ENCODE measurements around the gene MATN3. TPM values are rescaled to one million over a fixed set of nuclear protein-coding genes. Genes with fewer than 3 reads are reported as not detected.

Gene MATN3
- total RNA-seq, 1 experiment from 2014 or later = 2.8 TPM

GRCh38 chr2:20001361-20001863 is 11.1 kb downstream of the MATN3 start:
- intact Hi-C loops (cut with micrococcal nuclease; ENCODE audit: unreplicated experiment) = no loop called here
- Histone ChIP-seq H3K27me3 (replicated peaks; ENCODE audit: insufficient read depth, low read depth, low read length, poor library complexity) (no peaks in the 10 kb centered on the region), H3K9me3 (ENCODE audit: low read depth, low read length, poor library complexity, severe bottlenecking) (no peaks in the 10 kb centered on the region), H3K4me3 (ENCODE audit: low read depth, low read length, poor library complexity, severe bottlenecking) (no peak overlapping the region), H3K4me1 (ENCODE audit: insufficient read depth, low read length, poor library complexity, severe bottlenecking) (peaks cover 17% of the 10 kb centered on the region), H3K36me3 (ENCODE audit: insufficient read depth, low read length, poor library complexity, severe bottlenecking) (no peaks in the 10 kb centered on the region), H3K27ac (ENCODE audit: low read depth, low read length, poor library complexity, severe bottlenecking) (no peak overlapping the region)
- ChIA-PET CTCF (no interaction called here), POLR2A (ENCODE audit: low non-redundant PET) (no interaction called here)
- TF ChIP-seq CTCF (conservative IDR thresholded peaks at IDR 0.05; ENCODE audit: low read depth, low read length) (no peak), EZH2 (IDR thresholded peaks at IDR 0.05; ENCODE audit: borderline replicate concordance, low read depth, low read length, poor library complexity, severe bottlenecking) (no peak)
- no TSS peak for BruUV-seq (replicated peaks)
- DNase-seq (ENCODE audit: low spot score) = no peak

- POLR2A ChIA-PET (ENCODE audit: low non-redundant PET) = no interaction called here
- CTCF ChIA-PET = no interaction called here
- intact Hi-C loops (cut with micrococcal nuclease; ENCODE audit: unreplicated experiment) = no loop called here
- Histone ChIP-seq H3K9me3 (ENCODE audit: low read depth, low read length, poor library complexity, severe bottlenecking) (no peaks in the 10 kb centered on the region), H3K27me3 (replicated peaks; ENCODE audit: insufficient read depth, low read depth, low read length, poor library complexity) (no peaks in the 10 kb centered on the region), H3K4me3 (ENCODE audit: low read depth, low read length, poor library complexity, severe bottlenecking) (no peak overlapping the region), H3K27ac (ENCODE audit: low read depth, low read length, poor library complexity, severe bottlenecking) (no peak overlapping the region), H3K36me3 (ENCODE audit: insufficient read depth, low read length, poor library complexity, severe bottlenecking) (no peaks in the 10 kb centered on the region), H3K4me1 (ENCODE audit: insufficient read depth, low read length, poor library complexity, severe bottlenecking) (peaks cover 3% of the 10 kb centered on the region)
- BruUV-seq (replicated peaks) = no TSS peak
- TF ChIP-seq CTCF (conservative IDR thresholded peaks at IDR 0.05; ENCODE audit: low read depth, low read length) (no peak), EZH2 (IDR thresholded peaks at IDR 0.05; ENCODE audit: borderline replicate concordance, low read depth, low read length, poor library complexity, severe bottlenecking) (no peak)
- DNase-seq (ENCODE audit: low spot score) = no peak
Observed at GRCh38 chr2:19993731-19994130, 18.7 kb downstream of the MATN3 start.

- ChIA-PET POLR2A (ENCODE audit: low non-redundant PET) (no interaction called here), CTCF (no interaction called here)
- TF ChIP-seq EZH2 (IDR thresholded peaks at IDR 0.05; ENCODE audit: borderline replicate concordance, low read depth, low read length, poor library complexity, severe bottlenecking) = no peak
- no peak for TF ChIP-seq CTCF (conservative IDR thresholded peaks at IDR 0.05; ENCODE audit: low read depth, low read length)
- intact Hi-C loops (cut with micrococcal nuclease; ENCODE audit: unreplicated experiment) = no loop called here
- DNase-seq (ENCODE audit: low spot score) = no peak
- Histone ChIP-seq H3K36me3 (ENCODE audit: insufficient read depth, low read length, poor library complexity, severe bottlenecking) (no peaks in the 10 kb centered on the region), H3K4me1 (ENCODE audit: insufficient read depth, low read length, poor library complexity, severe bottlenecking) (peaks cover 8% of the 10 kb centered on the region), H3K9me3 (ENCODE audit: low read depth, low read length, poor library complexity, severe bottlenecking) (no peaks in the 10 kb centered on the region), H3K27me3 (replicated peaks; ENCODE audit: insufficient read depth, low read depth, low read length, poor library complexity) (no peaks in the 10 kb centered on the region), H3K27ac (ENCODE audit: low read depth, low read length, poor library complexity, severe bottlenecking) (no peak overlapping the region), H3K4me3 (ENCODE audit: low read depth, low read length, poor library complexity, severe bottlenecking) (no peak overlapping the region)
- no TSS peak for BruUV-seq (replicated peaks)
Observed at GRCh38 chr2:19991895-19992294, 20.6 kb downstream of the MATN3 start.
